Gastrocnemius medialis (tissue), 4 donors: Measurements from ENCODE around the gene OR5B12.

Experiments
- CTCF ChIP-seq, 5 experiments: fragments of 450-650 bp in 3 of 5; fragments of 200-600 bp in 2 of 5; sonication (generic) in 2 of 5; IDR thresholded peaks in 4 of 5; conservative IDR thresholded peaks in 1 of 5; 1 replicate in 4 of 5; 2 replicates in 1 of 5; pipeline ENCODE4 v1.5.1; 2016 to 2019; ENCODE audit warnings: antibody characterized with exemption in 5 of 5, mild to moderate bottlenecking in 3 of 5, moderate library complexity in 3 of 5
- POLR2A ChIP-seq, 2 donors: fragments of 450-650 bp; IDR thresholded peaks; one replicate each; pipeline ENCODE4 v1.6.1; 2017; ENCODE audit warnings: antibody characterized with exemption in 2 of 2, mild to moderate bottlenecking in 2 of 2, moderate library complexity in 2 of 2

- TF ChIP-seq CTCF (IDR thresholded peaks at IDR 0.05 in 4 of 5, conservative IDR thresholded peaks at IDR 0.05 in 1 of 5) (no peak), POLR2A (IDR thresholded peaks at IDR 0.05) (no peak)
These were observed 9.5 kb upstream of the OR5B12 start for GRCh38 chr11:58451585-58451984.
